Caco-2 (cell line): ENCODE results near the gene ERF. TPM values are rescaled to one million over a fixed set of nuclear protein-coding genes. Genes with fewer than 3 reads are reported as not detected.
"Not testable (repeated sequence)": the region's sequence is repeated elsewhere in the genome, so short reads cannot be mapped to it uniquely, and the experiment has no call there.

ENCODE experiments used
- BruUV-seq: library from RNA; stranded (reverse); fragments of 400-500 nt; replicated peaks from 2 replicates; lab custom pipeline; 2021; lab: Mats Ljungman, UMichigan
- CTCF ChIA-PET: fragments of 300-600 bp; sonication (Branson Sonifier 250); formaldehyde crosslinking; loops from one replicate; lab custom pipeline; 2022; ENCODE audit warnings: antibody characterized with exemption; lab: Charles Lee
- POLR2A ChIA-PET: fragments of 300-600 bp; sonication (Branson Sonifier 250); formaldehyde crosslinking; loops from one replicate; lab custom pipeline; 2022; ENCODE audit warnings: antibody characterized with exemption; lab: Charles Lee
- DNase-seq, 2 experiments: peaks; one replicate each; pipeline versions ENCODE4 v3.0.0 to v3.0.0-alpha.2; 2020 to 2022
- H3K27me3 ChIP-seq: replicated peaks from 2 replicates; pipeline ENCODE4 v1.6.0; 2011; ENCODE audit warnings: low read length; ENCODE audit not compliant: control insufficient read depth, insufficient read depth
- H3K36me3 ChIP-seq: 2 replicates; pipeline ENCODE4 v1.5.1; 2011; ENCODE audit warnings: low read length; ENCODE audit not compliant: control insufficient read depth, insufficient read depth
- H3K4me1 ChIP-seq: fragments of 250-450 bp; sonication (Bioruptor Pico); 2 replicates; pipeline ENCODE4 v1.5.1; 2020; ENCODE audit warnings: mild to moderate bottlenecking
- H3K4me3 ChIP-seq: 2 replicates; pipeline ENCODE4 v1.5.1; 2011; ENCODE audit warnings: low read depth, mild to moderate bottlenecking, control low read depth, low read length
- H3K9me3 ChIP-seq: fragments of 250-450 bp; sonication (Bioruptor Pico); 2 replicates; pipeline ENCODE4 v1.5.1; 2020; ENCODE audit warnings: mild to moderate bottlenecking, moderate library complexity
- H3K27ac Mint-ChIP-seq: one replicate; pipeline ENCODE4 v1.8.0; 2022; ENCODE audit warnings: mixed read lengths; ENCODE audit not compliant: unreplicated experiment
- H3K27me3 Mint-ChIP-seq: one replicate; pipeline ENCODE4 v1.8.0; 2022; ENCODE audit warnings: mixed read lengths; ENCODE audit not compliant: insufficient read depth, unreplicated experiment
- H3K36me3 Mint-ChIP-seq: one replicate; pipeline ENCODE4 v1.8.0; 2022; ENCODE audit warnings: mild to moderate bottlenecking, mixed read lengths; ENCODE audit not compliant: insufficient read depth, unreplicated experiment
- H3K4me1 Mint-ChIP-seq: one replicate; pipeline ENCODE4 v1.8.0; 2022; ENCODE audit warnings: low read depth, mixed read lengths; ENCODE audit not compliant: unreplicated experiment
- H3K4me3 Mint-ChIP-seq: one replicate; pipeline ENCODE4 v1.8.0; 2022; ENCODE audit warnings: mild to moderate bottlenecking, moderate library complexity, mixed read lengths; ENCODE audit not compliant: unreplicated experiment
- H3K9me3 Mint-ChIP-seq: one replicate; pipeline ENCODE4 v1.8.0; 2022; ENCODE audit warnings: mixed read lengths; ENCODE audit not compliant: unreplicated experiment
- intact Hi-C: fragments of 100-400 bp; cut with micrococcal nuclease; formaldehyde crosslinking; loops from one replicate; pipeline ENCODE4 v1.10.0; 2022; ENCODE audit not compliant: unreplicated experiment
- total RNA-seq: library from RNA; stranded (reverse); gene quantifications from 2 replicates; pipeline ENCODE4 v1.2.3, GENCODE V29; 2022
- TF ChIP-seq, protein P1 (sequence below), 2 experiments: fragments of 200-600 bp in 1 of 2; IDR thresholded peaks; 1 replicate in 1 of 2; 2 replicates in 1 of 2; pipeline versions ENCODE4 v1.5.1 to v1.8.0; 2011 to 2022; ENCODE audit warnings: antibody characterized with exemption in 1 of 2, control low read depth in 1 of 2, inconsistent platforms in 1 of 2, low read depth in 1 of 2, low read length in 1 of 2, mild to moderate bottlenecking in 1 of 2, moderate library complexity in 1 of 2; ENCODE audit not compliant: insufficient read depth in 1 of 2, severe bottlenecking in 1 of 2, unreplicated experiment in 1 of 2

The ERF gene
- total RNA-seq, 1 experiment from 2014 or later = 149 TPM

- POLR2A ChIA-PET = interaction anchor here (0.6 to 2.1 kb wide), 2 partner anchors 11 to 26 kb away, joined by 3 to 5 read pairs; partner anchors contain the start of gene GSK3A
- H3K9me3 Mint-ChIP-seq = no peaks in the 10 kb centered on the region
- intact Hi-C loops = loop anchor here (1.0 kb wide), 5 partner anchors 11 to 49 kb away; partner anchors contain the start of genes PAFAH1B3, PRR19 and ZNF526
- peak; percentile 99 to 100 for DNase-seq
- H3K27ac Mint-ChIP-seq = no peak within 1 kb of the TSS
- CTCF ChIA-PET = interaction anchor here (0.6 kb wide), 1 partner anchor 13 kb away, joined by 4 read pairs; no protein-coding TSS in a partner anchor
- no peaks in the 10 kb centered on the region for H3K4me1 Mint-ChIP-seq
- Histone ChIP-seq H3K9me3 (no peaks in the 10 kb centered on the region), H3K4me1 (peaks cover 10% of the 10 kb centered on the region; the same call in 1 of the 2 replicates), H3K27me3 (no peaks in the 10 kb centered on the region), H3K4me3 (peak within 1 kb of the TSS; percentile 74), H3K36me3 (no peaks in the 10 kb centered on the region)
- no peak within 1 kb of the TSS for H3K4me3 Mint-ChIP-seq
- H3K27me3 Mint-ChIP-seq = no peaks in the 10 kb centered on the region
- TF ChIP-seq, protein P1, sequence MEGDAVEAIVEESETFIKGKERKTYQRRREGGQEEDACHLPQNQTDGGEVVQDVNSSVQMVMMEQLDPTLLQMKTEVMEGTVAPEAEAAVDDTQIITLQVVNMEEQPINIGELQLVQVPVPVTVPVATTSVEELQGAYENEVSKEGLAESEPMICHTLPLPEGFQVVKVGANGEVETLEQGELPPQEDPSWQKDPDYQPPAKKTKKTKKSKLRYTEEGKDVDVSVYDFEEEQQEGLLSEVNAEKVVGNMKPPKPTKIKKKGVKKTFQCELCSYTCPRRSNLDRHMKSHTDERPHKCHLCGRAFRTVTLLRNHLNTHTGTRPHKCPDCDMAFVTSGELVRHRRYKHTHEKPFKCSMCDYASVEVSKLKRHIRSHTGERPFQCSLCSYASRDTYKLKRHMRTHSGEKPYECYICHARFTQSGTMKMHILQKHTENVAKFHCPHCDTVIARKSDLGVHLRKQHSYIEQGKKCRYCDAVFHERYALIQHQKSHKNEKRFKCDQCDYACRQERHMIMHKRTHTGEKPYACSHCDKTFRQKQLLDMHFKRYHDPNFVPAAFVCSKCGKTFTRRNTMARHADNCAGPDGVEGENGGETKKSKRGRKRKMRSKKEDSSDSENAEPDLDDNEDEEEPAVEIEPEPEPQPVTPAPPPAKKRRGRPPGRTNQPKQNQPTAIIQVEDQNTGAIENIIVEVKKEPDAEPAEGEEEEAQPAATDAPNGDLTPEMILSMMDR (IDR thresholded peaks at IDR 0.05; ENCODE audit: insufficient read depth in 1 of 2, low read depth in 1 of 2, low read length in 1 of 2, severe bottlenecking in 1 of 2, unreplicated experiment in 1 of 2) = no peak
- TSS peak; percentile 95 for BruUV-seq
- H3K36me3 Mint-ChIP-seq = peaks cover 11% of the 10 kb centered on the region
Observed at GRCh38 chr19:42268704-42269477, 14.0 kb upstream of the ERF start, which contains the start of gene CIC. Gene CIC (plus strand): TSS chr19:42269252. CDS start chr19:42271784, 2,532 bp downstream.

GRCh38 chr19:42268142-42268703 is 13.3 kb upstream of the ERF start:
- Histone ChIP-seq H3K36me3 (no peaks in the 10 kb centered on the region), H3K27me3 (no peaks in the 10 kb centered on the region), H3K9me3 (no peaks in the 10 kb centered on the region), H3K4me1 (peaks cover 10% of the 10 kb centered on the region; the same call in 1 of the 2 replicates), H3K4me3 (peak overlapping the region; percentile 74)
- ChIA-PET CTCF (interaction anchor here (1.1 kb wide), 1 partner anchor 12 kb away, joined by 5 read pairs; no protein-coding TSS in a partner anchor), POLR2A (interaction anchor here (0.7 to 1.4 kb wide), 3 partner anchors 12 to 192 kb away, joined by 3 to 4 read pairs (median 3); partner anchors contain the start of gene ZNF574)
- TF ChIP-seq, protein P1 (IDR thresholded peaks at IDR 0.05; ENCODE audit: insufficient read depth in 1 of 2, low read depth in 1 of 2, low read length in 1 of 2, severe bottlenecking in 1 of 2, unreplicated experiment in 1 of 2) = no peak
- Mint-ChIP-seq H3K4me1 (no peaks in the 10 kb centered on the region), H3K27ac (no peak overlapping the region), H3K36me3 (peaks cover 6% of the 10 kb centered on the region), H3K4me3 (no peak overlapping the region), H3K9me3 (no peaks in the 10 kb centered on the region), H3K27me3 (no peaks in the 10 kb centered on the region)
- BruUV-seq = no TSS peak
- peak; percentile 100 for DNase-seq
- intact Hi-C loops = loop anchor here (1.0 kb wide), 4 partner anchors 12 to 48 kb away; partner anchors contain the start of genes PAFAH1B3, PRR19 and ZNF526

GRCh38 chr19:42267644-42268141 is 12.8 kb upstream of the ERF start:
- Histone ChIP-seq H3K4me3 (peak overlapping the region; percentile 74), H3K27me3 (no peaks in the 10 kb centered on the region), H3K9me3 (no peaks in the 10 kb centered on the region), H3K36me3 (no peaks in the 10 kb centered on the region), H3K4me1 (peaks cover 10% of the 10 kb centered on the region; the same call in 1 of the 2 replicates)
- H3K27me3 Mint-ChIP-seq = no peaks in the 10 kb centered on the region
- no peaks in the 10 kb centered on the region for H3K4me1 Mint-ChIP-seq
- TF ChIP-seq, protein P1 (IDR thresholded peaks at IDR 0.05; ENCODE audit: insufficient read depth in 1 of 2, low read depth in 1 of 2, low read length in 1 of 2, severe bottlenecking in 1 of 2, unreplicated experiment in 1 of 2) = no peak
- H3K36me3 Mint-ChIP-seq = peaks cover 6% of the 10 kb centered on the region
- peak in 1 of 2 experiments; percentile 39 for DNase-seq
- CTCF ChIA-PET = interaction anchor here (1.1 kb wide), 1 partner anchor 12 kb away, joined by 5 read pairs; no protein-coding TSS in a partner anchor
- no peak overlapping the region for H3K4me3 Mint-ChIP-seq
- TSS peak; percentile 96 for BruUV-seq
- no peak overlapping the region for H3K27ac Mint-ChIP-seq
- POLR2A ChIA-PET = interaction anchor here (0.6 to 1.4 kb wide), 4 partner anchors 12 to 192 kb away, joined by 3 to 4 read pairs (median 4); partner anchors contain the start of genes ERF and ZNF574
- intact Hi-C loops = loop anchor here (1.0 kb wide), 4 partner anchors 11 to 47 kb away; partner anchors contain the start of genes PAFAH1B3, PRR19 and ZNF526
- H3K9me3 Mint-ChIP-seq = no peaks in the 10 kb centered on the region

GRCh38 chr19:42266928-42267603 is 12.1 kb upstream of the ERF start:
- H3K36me3 Mint-ChIP-seq, H3K27ac Mint-ChIP-seq, H3K9me3 ChIP-seq, H3K36me3 ChIP-seq, BruUV-seq, H3K4me1 ChIP-seq, DNase-seq, H3K27me3 Mint-ChIP-seq, H3K27me3 ChIP-seq, H3K9me3 Mint-ChIP-seq, H3K4me1 Mint-ChIP-seq, intact Hi-C loops, H3K4me3 Mint-ChIP-seq: not testable (repeated sequence)
- peak overlapping the region; percentile 74; the same call in 1 of the 2 replicates for H3K4me3 ChIP-seq
- ChIA-PET POLR2A (interaction anchor here (0.6 to 1.4 kb wide), 4 partner anchors 11 to 191 kb away, joined by 3 to 4 read pairs (median 4); partner anchors contain the start of genes ERF and ZNF574), CTCF (interaction anchor here (1.1 kb wide), 1 partner anchor 13 kb away, joined by 5 read pairs; no protein-coding TSS in a partner anchor)
